ENCODE results near the gene EXPH5.
A peak's percentile ranks its signal among the peaks of the same experiment; 100 is the strongest.

The EXPH5 gene

GRCh38 chr11:108496643-108497256 lies 96.8 kb downstream of the EXPH5 start:
- H3K36me3 ChIP-seq (ENCODE audit: insufficient read depth, low read length), result no peaks in the 10 kb centered on the region
- H3K27ac ChIP-seq (ENCODE audit: low read depth, low read length), result 0 out of 2 replicates have a peak overlapping the region, but pooled peaks have one; percentile 8
- H3K27me3 ChIP-seq (ENCODE audit: insufficient read depth, low read length), result peaks cover 8% of the 10 kb centered on the region
- no peaks in the 10 kb centered on the region for H3K9me3 ChIP-seq (ENCODE audit: insufficient read depth, low read depth, low read length)
- WGBS, result 92% methylated on average over 7 of the region's 7 CpGs
- no peak overlapping the region for H3K9ac ChIP-seq (ENCODE audit: low read depth, low read length)
- H3K4me1 ChIP-seq (ENCODE audit: insufficient read depth, low read length), result peaks cover 10% of the 10 kb centered on the region; the same call in 1 of the 2 replicates
- H3K4me3 ChIP-seq (ENCODE audit: low read length), result peak overlapping the region; percentile 62

GRCh38 chr11:108495326-108495725 lies 98.2 kb downstream of the EXPH5 start:
- WGBS, result 98% methylated on average over 3 of the region's 3 CpGs
- Histone ChIP-seq H3K4me1 (ENCODE audit: insufficient read depth, low read length) (peaks cover 10% of the 10 kb centered on the region; the same call in 1 of the 2 replicates), H3K36me3 (ENCODE audit: insufficient read depth, low read length) (0 out of 2 replicates have a peak, but pooled peaks cover 3% of the 10 kb centered on the region), H3K9me3 (ENCODE audit: insufficient read depth, low read depth, low read length) (no peaks in the 10 kb centered on the region), H3K9ac (ENCODE audit: low read depth, low read length) (no peak overlapping the region), H3K27me3 (ENCODE audit: insufficient read depth, low read length) (peaks cover 8% of the 10 kb centered on the region), H3K4me3 (ENCODE audit: low read length) (no peak overlapping the region), H3K27ac (ENCODE audit: low read depth, low read length) (no peak overlapping the region)

- WGBS, result 91% methylated on average over 6 of the region's 6 CpGs
- H3K27me3 ChIP-seq (ENCODE audit: insufficient read depth, low read length), result peaks cover 4% of the 10 kb centered on the region
- H3K27ac ChIP-seq (ENCODE audit: low read depth, low read length), result no peak overlapping the region; the same call in 1 of the 2 replicates
- peaks cover 10% of the 10 kb centered on the region; the same call in 1 of the 2 replicates for H3K4me1 ChIP-seq (ENCODE audit: insufficient read depth, low read length)
- H3K9ac ChIP-seq (ENCODE audit: low read depth, low read length), result no peak overlapping the region
- 0 out of 2 replicates have a peak, but pooled peaks cover 3% of the 10 kb centered on the region for H3K36me3 ChIP-seq (ENCODE audit: insufficient read depth, low read length)
- H3K9me3 ChIP-seq (ENCODE audit: insufficient read depth, low read depth, low read length), result no peaks in the 10 kb centered on the region
- no peak overlapping the region for H3K4me3 ChIP-seq (ENCODE audit: low read length)
Measured at GRCh38 chr11:108494182-108494581, 99.4 kb downstream of the EXPH5 start.

GRCh38 chr11:108491936-108492335 lies 101.6 kb downstream of the EXPH5 start:
- WGBS, result 94% methylated on average over 2 of the region's 3 CpGs

GRCh38 chr11:108486828-108487227 lies 106.7 kb downstream of the EXPH5 start:
- no peak overlapping the region for H3K27ac ChIP-seq (ENCODE audit: low read depth, low read length)
- H3K27me3 ChIP-seq (ENCODE audit: insufficient read depth, low read length), result no peaks in the 10 kb centered on the region
- no peak overlapping the region for H3K4me3 ChIP-seq (ENCODE audit: low read length)
- H3K36me3 ChIP-seq (ENCODE audit: insufficient read depth, low read length), result peaks cover 39% of the 10 kb centered on the region
- no peaks in the 10 kb centered on the region for H3K9me3 ChIP-seq (ENCODE audit: insufficient read depth, low read depth, low read length)
- H3K9ac ChIP-seq (ENCODE audit: low read depth, low read length), result no peak overlapping the region
- no peaks in the 10 kb centered on the region for H3K4me1 ChIP-seq (ENCODE audit: insufficient read depth, low read length)
- whole genome bisulfite sequencing, result 75% methylated on average over 3 of the region's 3 CpGs

More at GRCh38 chr11:108491936-108492335, 101.6 kb downstream of the EXPH5 start:
- H3K9me3 ChIP-seq (ENCODE audit: insufficient read depth, low read depth, low read length), result no peaks in the 10 kb centered on the region
- H3K4me1 ChIP-seq (ENCODE audit: insufficient read depth, low read length), result peaks cover 6% of the 10 kb centered on the region; the same call in 1 of the 2 replicates
- no peak overlapping the region for H3K27ac ChIP-seq (ENCODE audit: low read depth, low read length)
- H3K4me3 ChIP-seq (ENCODE audit: low read length), result no peak overlapping the region
- H3K9ac ChIP-seq (ENCODE audit: low read depth, low read length), result no peak overlapping the region
- peaks cover 11% of the 10 kb centered on the region for H3K36me3 ChIP-seq (ENCODE audit: insufficient read depth, low read length)
- no peaks in the 10 kb centered on the region for H3K27me3 ChIP-seq (ENCODE audit: insufficient read depth, low read length)

- Histone ChIP-seq H3K4me3 (ENCODE audit: low read length) (no peak overlapping the region), H3K4me1 (ENCODE audit: insufficient read depth, low read length) (no peaks in the 10 kb centered on the region), H3K27ac (ENCODE audit: low read depth, low read length) (no peak overlapping the region), H3K9me3 (ENCODE audit: insufficient read depth, low read depth, low read length) (no peaks in the 10 kb centered on the region), H3K36me3 (ENCODE audit: insufficient read depth, low read length) (peaks cover 43% of the 10 kb centered on the region), H3K9ac (ENCODE audit: low read depth, low read length) (no peak overlapping the region), H3K27me3 (ENCODE audit: insufficient read depth, low read length) (no peaks in the 10 kb centered on the region)
- WGBS, result 100% methylated on average over 3 of the region's 3 CpGs
Measured at GRCh38 chr11:108486331-108486730, 107.2 kb downstream of the EXPH5 start.

- peaks cover 50% of the 10 kb centered on the region for H3K36me3 ChIP-seq (ENCODE audit: insufficient read depth, low read length)
- no peaks in the 10 kb centered on the region for H3K27me3 ChIP-seq (ENCODE audit: insufficient read depth, low read length)
- H3K4me1 ChIP-seq (ENCODE audit: insufficient read depth, low read length), result no peaks in the 10 kb centered on the region
- no peak overlapping the region for H3K27ac ChIP-seq (ENCODE audit: low read depth, low read length)
- H3K4me3 ChIP-seq (ENCODE audit: low read length), result no peak overlapping the region
- no peaks in the 10 kb centered on the region for H3K9me3 ChIP-seq (ENCODE audit: insufficient read depth, low read depth, low read length)
- no peak overlapping the region for H3K9ac ChIP-seq (ENCODE audit: low read depth, low read length)
Measured at GRCh38 chr11:108483163-108483562, 110.4 kb downstream of the EXPH5 start.

- Histone ChIP-seq H3K4me1 (ENCODE audit: insufficient read depth, low read length) (no peaks in the 10 kb centered on the region), H3K9ac (ENCODE audit: low read depth, low read length) (no peak overlapping the region), H3K36me3 (ENCODE audit: insufficient read depth, low read length) (peaks cover 27% of the 10 kb centered on the region), H3K9me3 (ENCODE audit: insufficient read depth, low read depth, low read length) (no peaks in the 10 kb centered on the region), H3K27ac (ENCODE audit: low read depth, low read length) (no peak overlapping the region), H3K27me3 (ENCODE audit: insufficient read depth, low read length) (no peaks in the 10 kb centered on the region), H3K4me3 (ENCODE audit: low read length) (no peak overlapping the region)
- 98% methylated on average over 10 of the region's 11 CpGs for WGBS
Measured at GRCh38 chr11:108474664-108475463, 118.7 kb downstream of the EXPH5 start.

- H3K4me3 ChIP-seq (ENCODE audit: low read length), result no peak overlapping the region
- H3K27me3 ChIP-seq (ENCODE audit: insufficient read depth, low read length), result no peaks in the 10 kb centered on the region
- H3K9me3 ChIP-seq (ENCODE audit: insufficient read depth, low read depth, low read length), result no peaks in the 10 kb centered on the region
- H3K36me3 ChIP-seq (ENCODE audit: insufficient read depth, low read length), result peaks cover 21% of the 10 kb centered on the region
- WGBS, result 100% methylated on average over 1 of the region's 1 CpG
- H3K27ac ChIP-seq (ENCODE audit: low read depth, low read length), result no peak overlapping the region
- H3K4me1 ChIP-seq (ENCODE audit: insufficient read depth, low read length), result no peaks in the 10 kb centered on the region
- H3K9ac ChIP-seq (ENCODE audit: low read depth, low read length), result no peak overlapping the region
Measured at GRCh38 chr11:108472681-108473080, 120.9 kb downstream of the EXPH5 start.

GRCh38 chr11:108468478-108468864 lies 125.1 kb downstream of the EXPH5 start:
- Histone ChIP-seq H3K27me3 (ENCODE audit: insufficient read depth, low read length) (no peaks in the 10 kb centered on the region), H3K4me1 (ENCODE audit: insufficient read depth, low read length) (no peaks in the 10 kb centered on the region), H3K27ac (ENCODE audit: low read depth, low read length) (no peak overlapping the region), H3K9me3 (ENCODE audit: insufficient read depth, low read depth, low read length) (no peaks in the 10 kb centered on the region), H3K4me3 (ENCODE audit: low read length) (no peak overlapping the region), H3K36me3 (ENCODE audit: insufficient read depth, low read length) (peaks cover 2% of the 10 kb centered on the region; the same call in 1 of the 2 replicates), H3K9ac (ENCODE audit: low read depth, low read length) (no peak overlapping the region)
- 91% methylated on average over 1 of the region's 1 CpG for whole genome bisulfite sequencing

GRCh38 chr11:108467091-108467823 lies 126.3 kb downstream of the EXPH5 start, which contains the start of gene C11orf65:
Gene C11orf65, minus strand, starts transcription at chr11:108467529. Its CDS starts 5,970 bp downstream, at chr11:108461559.
- Histone ChIP-seq H3K4me1 (ENCODE audit: insufficient read depth, low read length) (no peaks in the 10 kb centered on the region), H3K4me3 (ENCODE audit: low read length) (peak within 1 kb of the TSS; percentile 83), H3K27ac (ENCODE audit: low read depth, low read length) (peak within 1 kb of the TSS; percentile 91), H3K9ac (ENCODE audit: low read depth, low read length) (peak within 1 kb of the TSS; percentile 93), H3K27me3 (ENCODE audit: insufficient read depth, low read length) (no peaks in the 10 kb centered on the region), H3K9me3 (ENCODE audit: insufficient read depth, low read depth, low read length) (no peaks in the 10 kb centered on the region), H3K36me3 (ENCODE audit: insufficient read depth, low read length) (no peaks in the 10 kb centered on the region)
- WGBS, result 3% methylated on average over 35 of the region's 35 CpGs

Data from HUES64 (cell line).